OCI-M2 (cell line): ENCODE data around the gene HOXB9.

Source experiments
- DNase-seq: peaks from one replicate; lab custom pipeline; 2025; ENCODE audit not compliant: unreplicated experiment; lab: John Stamatoyannopoulos, UW

Gene HOXB9

GRCh38 chr17:48626245-48627117 is at the start of gene HOXB9:
Gene HOXB9, minus strand, starts transcription at chr17:48626358. Its CDS starts 89 bp downstream, at chr17:48626269.
- no peak for DNase-seq

- no peak for DNase-seq
These were observed 46.2 kb upstream of the HOXB9 start for GRCh38 chr17:48672340-48672739.

GRCh38 chr17:48671697-48672171 is 45.6 kb upstream of the HOXB9 start:
- DNase-seq: peak; percentile 26

DNA sequence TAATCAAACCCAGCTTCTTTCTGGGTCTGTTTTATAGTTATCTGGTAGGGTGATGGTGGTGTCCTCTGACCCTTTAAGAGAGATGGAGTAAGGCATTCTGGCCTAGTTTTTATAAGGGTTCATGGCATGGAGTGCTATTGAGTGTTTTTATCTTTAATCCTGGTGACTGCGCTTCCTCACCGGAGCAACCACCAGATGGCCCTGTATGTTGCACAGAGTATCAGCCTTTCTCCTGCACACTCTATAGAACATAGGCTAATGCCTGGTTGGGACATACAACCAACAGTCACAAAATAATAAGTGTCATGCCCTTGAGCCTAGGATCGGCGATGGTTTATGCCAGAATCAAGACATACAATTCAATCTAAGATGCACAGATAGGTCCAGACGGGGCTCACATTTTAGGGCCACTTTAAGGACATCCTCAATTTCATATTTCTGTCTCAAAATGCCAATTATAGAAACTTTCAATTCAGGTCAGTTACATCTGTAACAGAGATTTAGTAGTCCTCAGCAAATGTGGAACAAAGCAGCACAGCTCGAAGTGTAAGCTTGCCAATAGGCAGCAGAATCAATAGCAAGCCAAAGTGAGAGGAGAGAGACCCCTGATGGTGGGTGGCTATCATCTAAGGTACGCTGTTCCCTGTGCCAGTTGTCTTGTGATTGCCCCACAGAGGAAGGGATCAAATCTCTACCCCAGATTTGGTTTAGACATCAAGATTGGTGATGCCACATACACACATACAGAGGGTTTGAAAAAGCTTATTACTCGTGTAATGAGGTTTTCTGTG is 37.2 kb upstream of the HOXB9 start:
- DNase-seq: no peak

GRCh38 chr17:48655913-48656312 is 29.8 kb upstream of the HOXB9 start:
- no peak for DNase-seq

- no peak for DNase-seq
These were observed 23.6 kb upstream of the HOXB9 start for GRCh38 chr17:48649741-48650140.

DNA sequence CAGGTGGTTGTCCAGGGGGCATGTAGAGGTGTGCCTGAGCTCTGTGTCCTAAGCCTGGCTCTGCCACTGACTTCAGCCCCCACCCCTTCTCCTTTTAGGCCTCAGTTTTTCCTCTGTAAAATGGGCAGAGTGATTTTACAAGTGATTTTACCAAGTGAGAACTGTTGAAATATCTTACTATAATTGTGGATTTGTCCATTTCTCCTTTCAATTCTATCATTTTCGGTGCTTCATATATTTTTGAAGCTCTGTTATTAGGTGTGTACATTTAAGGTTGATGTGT is 21.7 kb upstream of the HOXB9 start:
- no peak for DNase-seq

DNA sequence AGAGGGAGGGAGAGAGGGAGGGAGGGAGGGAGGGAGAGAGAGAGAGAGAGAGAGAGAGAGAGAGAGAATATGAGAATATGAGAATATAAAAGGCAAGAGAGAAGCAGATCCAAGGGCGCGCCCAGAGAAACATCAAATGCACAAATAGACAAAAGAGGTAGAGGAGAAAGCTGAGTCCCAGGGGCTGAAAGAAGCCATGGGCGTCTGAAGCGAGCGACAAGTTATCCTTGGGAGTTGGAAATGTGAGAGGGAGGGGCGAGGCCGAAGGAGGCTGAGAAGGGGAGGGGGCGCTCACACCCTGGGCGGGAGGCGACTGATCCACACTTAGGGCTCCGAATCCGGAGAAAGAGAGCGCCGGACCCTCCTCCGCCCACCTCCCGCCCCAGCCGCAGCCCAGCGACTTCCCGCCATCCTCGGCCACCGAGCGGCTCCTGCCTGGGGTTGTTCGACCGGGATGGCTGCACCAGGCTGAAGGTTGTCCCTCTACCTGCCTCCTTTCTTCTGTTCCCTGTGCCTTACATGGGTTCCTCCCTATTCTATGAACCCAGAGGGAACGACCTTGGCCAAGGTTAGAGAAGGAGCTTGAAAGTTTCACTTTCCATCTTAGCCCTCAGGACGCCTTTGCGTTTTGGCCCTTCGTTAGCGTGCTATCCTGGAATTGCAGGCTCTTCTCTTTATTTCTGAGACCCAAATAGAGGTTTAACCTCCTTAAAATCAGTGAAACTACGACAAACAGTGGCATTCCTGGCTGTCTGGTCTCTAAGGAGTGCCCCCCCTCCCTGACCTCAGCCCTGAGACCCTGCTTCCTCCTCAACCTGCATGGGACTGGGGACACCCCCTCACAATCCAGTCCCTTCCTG is 21.2 kb upstream of the HOXB9 start:
- no peak for DNase-seq

DNA sequence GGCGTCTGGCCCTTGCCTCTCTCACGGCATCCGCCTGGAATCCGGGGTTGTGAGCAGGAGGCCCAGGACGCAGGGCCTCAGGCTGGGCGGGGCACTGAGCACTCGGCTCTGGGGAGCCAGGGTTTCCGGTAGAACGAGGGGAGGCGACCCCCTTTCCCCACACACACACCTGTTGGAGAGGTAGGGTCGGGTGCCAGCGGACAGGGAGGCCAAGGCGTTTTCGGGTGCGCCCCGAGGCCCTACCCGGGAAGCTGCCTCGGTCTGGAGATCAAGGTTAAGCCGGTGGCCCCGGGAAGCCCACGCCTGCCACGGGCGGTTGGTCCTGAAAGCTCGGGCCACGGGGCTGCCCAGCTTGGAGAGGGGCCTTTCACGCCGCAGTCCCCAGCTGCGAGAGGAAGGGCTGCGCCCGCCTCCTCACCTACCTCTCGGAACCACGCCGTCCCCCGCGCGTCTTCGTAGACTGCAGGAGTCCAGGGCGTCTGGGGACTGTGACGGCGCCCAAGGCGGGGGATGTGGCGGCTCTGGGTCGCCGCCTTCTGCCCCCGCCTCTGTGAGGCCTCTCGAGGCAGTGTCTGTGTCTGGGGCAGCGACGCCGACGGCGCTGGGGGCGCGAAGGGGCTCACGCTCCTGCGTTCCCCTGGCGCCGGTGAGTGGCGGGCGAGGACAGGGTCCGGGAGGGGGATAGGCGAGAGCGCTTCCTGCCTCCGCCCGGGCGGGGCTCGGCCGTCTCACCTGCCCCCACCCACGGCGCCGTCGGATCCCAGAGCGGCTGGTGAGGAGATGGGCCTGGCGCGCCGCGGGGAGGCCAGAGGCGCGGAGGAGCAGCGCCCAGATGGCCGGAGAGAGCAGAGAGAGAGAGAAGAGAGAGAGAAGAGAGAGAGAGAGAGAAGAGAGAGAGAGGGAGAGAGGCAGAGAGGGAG is 20.3 kb upstream of the HOXB9 start:
- DNase-seq: no peak

GRCh38 chr17:48645639-48646182 is 19.6 kb upstream of the HOXB9 start:
- no peak for DNase-seq

DNA sequence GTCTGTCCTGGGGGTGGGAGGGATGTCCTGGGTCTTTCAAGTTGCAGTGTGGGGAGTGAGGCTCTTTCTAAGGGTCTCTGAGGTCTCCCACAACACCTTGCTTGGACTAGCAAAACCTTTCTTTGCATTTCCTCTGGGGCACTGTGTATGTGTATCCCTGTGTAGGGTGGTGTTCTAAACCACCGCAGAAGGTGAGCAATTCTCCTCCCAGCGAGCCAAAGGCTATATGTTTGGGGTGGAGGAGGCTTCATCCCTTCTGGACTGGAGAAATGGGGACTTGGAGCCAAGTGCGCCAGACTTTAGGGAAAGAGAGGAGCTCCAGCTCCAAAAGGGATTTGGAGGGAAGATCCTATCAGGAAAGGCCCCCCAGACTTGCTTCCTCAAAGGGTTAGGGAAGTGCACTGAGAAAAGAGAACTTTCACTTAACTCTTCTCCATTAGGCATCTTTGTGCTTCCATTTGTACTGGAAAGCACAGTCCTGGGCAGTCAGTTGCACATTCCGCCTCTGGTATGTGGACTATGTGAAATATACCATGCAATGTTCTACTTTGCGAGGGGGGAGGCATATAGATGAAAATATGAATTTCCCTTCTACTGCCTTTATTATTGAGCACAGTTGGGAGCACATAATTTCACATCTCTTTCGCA is 18.9 kb upstream of the HOXB9 start:
- no peak for DNase-seq

- no peak for DNase-seq
These were observed 18.0 kb upstream of the HOXB9 start for GRCh38 chr17:48644159-48644558.

GRCh38 chr17:48643697-48644012 is 17.5 kb upstream of the HOXB9 start:
- DNase-seq: no peak

- DNase-seq: no peak
These were observed 16.9 kb upstream of the HOXB9 start for GRCh38 chr17:48642843-48643696.

DNA sequence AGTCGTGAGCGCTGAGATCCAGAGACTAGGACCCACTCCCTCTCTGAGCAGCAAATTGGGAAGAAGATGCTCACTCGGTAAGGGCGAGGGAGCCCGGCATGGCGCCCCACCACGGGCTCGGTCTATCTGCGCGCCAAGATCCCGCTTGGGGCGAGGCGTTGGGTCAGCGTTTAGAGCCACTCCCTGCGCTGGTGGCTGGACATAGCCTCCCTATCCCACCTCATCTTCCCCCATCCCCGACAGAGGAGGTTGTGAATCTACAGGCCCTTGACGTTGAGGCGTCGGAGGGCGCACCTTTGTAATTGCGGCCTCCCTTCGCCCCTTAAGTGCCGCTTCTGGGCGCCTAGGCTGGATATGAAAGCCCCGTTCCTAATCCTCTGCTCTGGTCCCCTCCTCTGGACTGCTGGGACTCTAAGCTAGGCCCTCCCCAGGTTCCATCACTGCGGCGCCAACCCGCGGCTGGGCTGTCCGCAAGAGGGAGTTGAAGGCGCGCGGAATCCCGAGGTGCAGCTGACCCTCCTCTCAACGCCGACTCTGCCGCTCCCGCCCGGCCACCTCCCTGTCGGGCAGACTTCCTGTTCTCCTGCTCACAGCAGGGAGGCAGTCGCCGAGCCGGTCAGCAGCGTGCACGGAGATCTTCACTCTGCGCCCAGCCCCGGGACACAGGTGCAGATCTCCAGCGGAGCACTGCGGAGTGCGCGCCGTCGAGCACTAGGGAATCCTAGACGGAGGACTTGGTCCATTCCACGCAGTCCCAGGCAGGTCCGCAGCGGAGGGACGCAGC is 16.1 kb upstream of the HOXB9 start:
- DNase-seq: no peak

DNA sequence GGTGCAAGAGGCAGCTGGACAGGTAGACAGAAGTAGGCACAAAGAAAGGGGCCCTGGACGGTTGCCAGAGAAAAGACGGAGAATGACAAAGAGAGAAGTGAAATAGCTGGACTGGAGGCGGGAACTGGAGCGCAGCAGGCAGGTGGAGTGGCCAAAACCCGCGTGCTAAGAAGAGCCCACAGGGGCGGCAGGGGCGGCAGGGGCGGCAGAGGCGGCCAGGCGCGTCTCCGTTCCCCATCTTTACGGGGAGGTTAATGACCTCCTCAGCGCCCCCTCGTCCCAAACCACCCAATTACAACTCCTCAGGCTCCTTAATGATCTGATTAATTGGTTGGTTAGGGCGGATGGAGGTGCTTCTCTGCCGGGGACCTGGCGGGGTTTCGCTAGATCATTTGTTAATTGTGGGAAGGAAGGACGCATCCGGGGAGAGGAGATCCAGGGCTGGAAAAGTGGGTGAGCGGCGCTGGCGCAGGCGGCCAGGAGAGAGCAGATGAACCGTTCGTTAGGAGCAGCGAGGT is 15.4 kb upstream of the HOXB9 start:
- DNase-seq: no peak

DNA sequence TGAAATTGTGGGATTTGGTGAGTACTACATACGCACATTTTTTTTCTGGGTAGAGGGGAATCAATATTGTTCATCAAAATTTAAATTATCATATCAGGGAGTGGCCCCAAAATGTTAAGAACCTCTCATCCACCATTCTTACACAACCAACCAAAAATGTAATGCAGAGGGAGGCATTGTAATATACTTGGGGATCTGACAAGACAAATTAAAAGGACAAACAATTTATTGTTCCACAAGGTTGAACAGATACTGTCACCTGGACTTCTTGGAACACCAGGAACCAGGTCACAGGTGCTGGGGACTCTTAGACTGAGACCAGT is 14.7 kb upstream of the HOXB9 start:
- DNase-seq: no peak
